HG03097 (cell line): ENCODE results near the gene EMILIN3.
A peak's percentile ranks its signal among the peaks of the same experiment; 100 is the strongest.
"Not testable (repeated sequence)": the region's sequence is repeated elsewhere in the genome, so short reads cannot be mapped to it uniquely, and the experiment has no call there.

Experiments
- ATAC-seq: cut with Tn5 transposase; IDR thresholded peaks from one replicate; pipeline ENCODE4 v1.9.1; 2021; ENCODE audit not compliant: unreplicated experiment, low FRiP score

EMILIN3 gene

GRCh38 chr20:41329435-41330342 is 36.9 kb downstream of the EMILIN3 start:
- ATAC-seq: peak; percentile 77

GRCh38 chr20:41327178-41327577 is 39.4 kb downstream of the EMILIN3 start:
- ATAC-seq: no peak

GRCh38 chr20:41320976-41321375 is 45.6 kb downstream of the EMILIN3 start:
- no peak for ATAC-seq

GRCh38 chr20:41320441-41320840 is 46.2 kb downstream of the EMILIN3 start:
- no peak for ATAC-seq

- no peak for ATAC-seq
Observed at GRCh38 chr20:41318271-41318649, 48.4 kb downstream of the EMILIN3 start.

- peak; percentile 94 for ATAC-seq
Observed at GRCh38 chr20:41317546-41318270, 48.9 kb downstream of the EMILIN3 start, which contains the start of gene ZHX3. ZHX3 (minus strand) TSS chr20:41317731; CDS start chr20:41204916, 112,815 bp downstream.

- ATAC-seq: peak; percentile 53
Observed at GRCh38 chr20:41316602-41317545, 49.7 kb downstream of the EMILIN3 start.

GRCh38 chr20:41316051-41316450 is 50.6 kb downstream of the EMILIN3 start:
- no peak for ATAC-seq

GRCh38 chr20:41314386-41314785 is 52.2 kb downstream of the EMILIN3 start:
- ATAC-seq: no peak

- ATAC-seq: not testable (repeated sequence)
Observed at GRCh38 chr20:41312009-41312408, 54.6 kb downstream of the EMILIN3 start.
